HG02970 (cell line): Measurements from ENCODE around the gene MBD3L2B.
"Not testable (repeated sequence)": the region's sequence is repeated elsewhere in the genome, so short reads cannot be mapped to it uniquely, and the experiment has no call there.

Source experiments
- ATAC-seq: cut with Tn5 transposase; IDR thresholded peaks from one replicate; pipeline ENCODE4 v1.9.1; 2021; ENCODE audit warnings: mild to moderate bottlenecking, moderate library complexity, moderate number of reproducible peaks; ENCODE audit not compliant: unreplicated experiment, low FRiP score

Gene MBD3L2B

GRCh38 chr19:7021331-7021730 lies at the start of gene MBD3L2B:
MBD3L2B (minus strand) TSS chr19:7021431; CDS start chr19:7021397, 34 bp downstream.
- not testable (repeated sequence) for ATAC-seq

- ATAC-seq: no peak
These were observed 48.6 kb upstream of the MBD3L2B start for GRCh38 chr19:7069904-7070226.

GRCh38 chr19:7069042-7069903 lies 48.0 kb upstream of the MBD3L2B start, which contains the start of gene ZNF557:
ZNF557 (plus strand) TSS chr19:7069703; CDS start chr19:7075075, 5,372 bp downstream.
- ATAC-seq: peak; percentile 97

GRCh38 chr19:7068599-7068998 lies 47.4 kb upstream of the MBD3L2B start:
- ATAC-seq: no peak

- no peak for ATAC-seq
These were observed 46.5 kb upstream of the MBD3L2B start for GRCh38 chr19:7067716-7068115.

GRCh38 chr19:7067122-7067521 lies 45.9 kb upstream of the MBD3L2B start:
- not testable (repeated sequence) for ATAC-seq

- no peak for ATAC-seq
These were observed 42.7 kb upstream of the MBD3L2B start for GRCh38 chr19:7063764-7064418.

GRCh38 chr19:7063339-7063738 lies 42.1 kb upstream of the MBD3L2B start:
- no peak for ATAC-seq

GRCh38 chr19:7059977-7060376 lies 38.7 kb upstream of the MBD3L2B start:
- not testable (repeated sequence) for ATAC-seq

- ATAC-seq: not testable (repeated sequence)
These were observed 37.3 kb upstream of the MBD3L2B start, which contains the start of gene MBD3L3 for GRCh38 chr19:7058576-7058975. MBD3L3 (minus strand) TSS chr19:7058676; CDS start chr19:7058605, 71 bp downstream.

- ATAC-seq: not testable (repeated sequence)
These were observed 35.1 kb upstream of the MBD3L2B start for GRCh38 chr19:7056371-7056770.

GRCh38 chr19:7055679-7056078 lies 34.4 kb upstream of the MBD3L2B start:
- ATAC-seq: not testable (repeated sequence)

- ATAC-seq: not testable (repeated sequence)
These were observed 33.6 kb upstream of the MBD3L2B start for GRCh38 chr19:7054635-7055368.

GRCh38 chr19:7052896-7053295 lies 31.7 kb upstream of the MBD3L2B start:
- ATAC-seq: not testable (repeated sequence)

- not testable (repeated sequence) for ATAC-seq
These were observed 30.2 kb upstream of the MBD3L2B start for GRCh38 chr19:7051421-7051820.

- ATAC-seq: not testable (repeated sequence)
These were observed 27.8 kb upstream of the MBD3L2B start, which contains the start of gene MBD3L2 for GRCh38 chr19:7049021-7049420. MBD3L2 (plus strand) TSS chr19:7049321; CDS start chr19:7049374, 53 bp downstream.

GRCh38 chr19:7041563-7041962 lies 20.3 kb upstream of the MBD3L2B start:
- ATAC-seq: not testable (repeated sequence)

- not testable (repeated sequence) for ATAC-seq
These were observed 18.8 kb upstream of the MBD3L2B start, which contains the start of gene MBD3L4 for GRCh38 chr19:7040079-7040478. MBD3L4 (minus strand) TSS chr19:7040179; CDS start chr19:7040144, 35 bp downstream.

- ATAC-seq: not testable (repeated sequence)
These were observed 9.0 kb upstream of the MBD3L2B start, which contains the start of gene MBD3L5 for GRCh38 chr19:7030278-7030677. MBD3L5 (plus strand) TSS chr19:7030578; CDS start chr19:7030612, 34 bp downstream.

GRCh38 chr19:7028790-7029189 lies 7.6 kb upstream of the MBD3L2B start:
- not testable (repeated sequence) for ATAC-seq
